HepG2 (cell line): ENCODE data around the gene EIF4EBP3. TPM values are rescaled to one million over a fixed set of nuclear protein-coding genes. Genes with fewer than 3 reads are reported as not detected.

Experiments
- ATAD3A ChIP-seq: sonication (generic); formaldehyde crosslinking; IDR thresholded peaks from 2 replicates; pipeline ENCODE4 v1.4.0; 2020; ENCODE audit warnings: missing genetic modification reagents
- FOXM1 ChIP-seq: sonication (generic); formaldehyde crosslinking; IDR thresholded peaks from 2 replicates; pipeline ENCODE4 v1.5.0; 2020; ENCODE audit warnings: missing genetic modification reagents
- HMG20A ChIP-seq: IDR thresholded peaks from 2 replicates; pipeline ENCODE4 v1.6.1; 2016; ENCODE audit warnings: borderline replicate concordance
- HNRNPL ChIP-seq: fragments of 200-400 bp; formaldehyde crosslinking; IDR thresholded peaks from 2 replicates; pipeline ENCODE4 v1.6.1; 2017; ENCODE audit warnings: mild to moderate bottlenecking, low read depth, low read length
- IRF2 ChIP-seq: IDR thresholded peaks from 2 replicates; pipeline ENCODE4 v1.6.1; 2018; ENCODE audit warnings: missing genetic modification reagents, missing compliant biosample characterization
- KDM2A ChIP-seq: sonication (generic); formaldehyde crosslinking; IDR thresholded peaks from 2 replicates; pipeline ENCODE4 v1.4.0; 2020; ENCODE audit warnings: low read depth, missing genetic modification reagents, borderline replicate concordance
- KLF13 ChIP-seq: sonication (generic); formaldehyde crosslinking; IDR thresholded peaks from 2 replicates; pipeline ENCODE4 v1.4.0; 2020; ENCODE audit warnings: mild to moderate bottlenecking, missing genetic modification reagents
- MAFG ChIP-seq: sonication (generic); formaldehyde crosslinking; IDR thresholded peaks from 2 replicates; pipeline ENCODE4 v1.5.1; 2020; ENCODE audit warnings: mild to moderate bottlenecking, missing genetic modification reagents
- MTF1 ChIP-seq: sonication (generic); formaldehyde crosslinking; IDR thresholded peaks from 2 replicates; pipeline ENCODE4 v1.5.0; 2020; ENCODE audit warnings: missing genetic modification reagents
- PPARG ChIP-seq: conservative IDR thresholded peaks from 2 replicates; pipeline ENCODE4 v1.6.1; 2016; ENCODE audit warnings: missing biosample characterization, missing genetic modification reagents
- RAD21 ChIP-seq: fragments of 450-650 bp; formaldehyde crosslinking; IDR thresholded peaks from 2 replicates; pipeline ENCODE4 v1.5.0; 2020; ENCODE audit warnings: mild to moderate bottlenecking
- RAD51 ChIP-seq: fragments of 450-650 bp; IDR thresholded peaks from 2 replicates; pipeline ENCODE4 v1.6.1; 2016; ENCODE audit warnings: borderline replicate concordance
- SAP130 ChIP-seq: IDR thresholded peaks from 2 replicates; pipeline ENCODE4 v1.6.1; 2016; ENCODE audit warnings: low read depth
- SP4 ChIP-seq: sonication (generic); formaldehyde crosslinking; IDR thresholded peaks from 2 replicates; pipeline ENCODE4 v1.8.1; 2023; ENCODE audit warnings: mild to moderate bottlenecking, missing genetic modification reagents
- SP5 ChIP-seq: IDR thresholded peaks from 2 replicates; pipeline ENCODE4 v1.6.1; 2016; ENCODE audit warnings: low read depth, borderline replicate concordance
- SSRP1 ChIP-seq: IDR thresholded peaks from 2 replicates; pipeline ENCODE4 v1.6.1; 2016; ENCODE audit warnings: control low read depth
- STAG1 ChIP-seq: sonication (generic); formaldehyde crosslinking; IDR thresholded peaks from 2 replicates; pipeline ENCODE4 v1.4.0; 2020; ENCODE audit warnings: missing genetic modification reagents
- ZBTB25 ChIP-seq: IDR thresholded peaks from 2 replicates; pipeline ENCODE4 v1.6.1; 2018; ENCODE audit warnings: missing genetic modification reagents
- ZBTB4 ChIP-seq: sonication (generic); formaldehyde crosslinking; IDR thresholded peaks from 2 replicates; pipeline ENCODE4 v1.4.0; 2020; ENCODE audit warnings: missing genetic modification reagents, mild to moderate bottlenecking, borderline replicate concordance
- ZNF12 ChIP-seq: sonication (generic); formaldehyde crosslinking; IDR thresholded peaks from 2 replicates; pipeline ENCODE4 v1.5.0; 2020; ENCODE audit warnings: missing genetic modification reagents
- ZNF510 ChIP-seq: sonication (generic); formaldehyde crosslinking; IDR thresholded peaks from 2 replicates; pipeline ENCODE4 v1.4.0; 2020; ENCODE audit warnings: low read depth, mild to moderate bottlenecking, missing genetic modification reagents
- ZNF580 ChIP-seq: IDR thresholded peaks from 2 replicates; pipeline ENCODE4 v1.6.1; 2016; ENCODE audit warnings: low read depth, borderline replicate concordance
- ZNF687 ChIP-seq: sonication (generic); formaldehyde crosslinking; IDR thresholded peaks from 2 replicates; pipeline ENCODE4 v1.5.1; 2020; ENCODE audit warnings: mild to moderate bottlenecking, missing genetic modification reagents, moderate library complexity
- ZNF746 ChIP-seq: sonication (generic); formaldehyde crosslinking; IDR thresholded peaks from 2 replicates; pipeline ENCODE4 v1.8.0; 2022; ENCODE audit warnings: mild to moderate bottlenecking, missing genetic modification reagents
- ZNF83 ChIP-seq: sonication (generic); formaldehyde crosslinking; IDR thresholded peaks from 2 replicates; pipeline ENCODE4 v1.4.0; 2020; ENCODE audit warnings: missing genetic modification reagents, mild to moderate bottlenecking, borderline replicate concordance
- ZSCAN9 ChIP-seq: IDR thresholded peaks from 2 replicates; pipeline ENCODE4 v1.6.1; 2016; ENCODE audit warnings: borderline replicate concordance
- polyA plus RNA-seq, 8 experiments: library from polyadenylated mRNA; depleted of rRNA in 3 of 8; stranded (reverse) in 7 of 8; unstranded in 1 of 8; fragments of >200 nt; fragmentation: Illumina TruSeq in 4 of 8; extraction: Trizol in 4 of 8; gene quantifications; 2 replicates each; pipeline versions ENCODE4 v1.2.1 to v1.2.3, GENCODE V29; 2011 to 2016; ENCODE audit warnings: low read depth in 4 of 8, missing spikeins in 1 of 8, mixed read lengths in 1 of 8; ENCODE audit not compliant: insufficient read depth in 1 of 8
- total RNA-seq, 5 experiments: library from RNA; depleted of rRNA; stranded (reverse); fragments of >200 nt; fragmentation: Illumina TruSeq; extraction: Trizol; gene quantifications; 2 replicates each; pipeline ENCODE4 v1.2.3, GENCODE V29; 2016; ENCODE audit warnings: low read depth in 1 of 5

Gene EIF4EBP3
- total and polyA plus RNA-seq, 2 of the 13 experiments (the other 11 are each of a cell fraction or from before 2014, with no cell fraction given) = 0.61 to 1.7 TPM

- TF ChIP-seq STAG1 (CRISPR knock-in tag) = peak; percentile 95
- TF ChIP-seq HNRNPL = no peak
- TF ChIP-seq MTF1 = no peak
- no peak for TF ChIP-seq MAFG
- no peak for TF ChIP-seq ATAD3A (CRISPR knock-in tag)
- no peak for TF ChIP-seq ZNF83 (CRISPR knock-in tag)
- TF ChIP-seq ZNF746 (CRISPR knock-in tag) = no peak
- TF ChIP-seq FOXM1 (CRISPR knock-in tag) = no peak
- peak; percentile 79 for TF ChIP-seq IRF2 (CRISPR knock-in tag)
- TF ChIP-seq PPARG = peak; percentile 67
- TF ChIP-seq SAP130 (CRISPR knock-in tag) = peak; percentile 68
- TF ChIP-seq ZSCAN9 = 0 out of 2 replicates have a peak, but pooled peaks have one; percentile 19
- no peak for TF ChIP-seq ZBTB4 (CRISPR knock-in tag)
- no peak; the same call in 1 of the 2 replicates for TF ChIP-seq SP4 (CRISPR knock-in tag)
- TF ChIP-seq RAD21 (CRISPR knock-in tag) = peak; percentile 87
- no peak for TF ChIP-seq ZNF12 (CRISPR knock-in tag)
- TF ChIP-seq ZNF510 (CRISPR knock-in tag) = no peak
- TF ChIP-seq ZBTB25 = 0 out of 2 replicates have a peak, but pooled peaks have one; percentile 19
- no peak for TF ChIP-seq RAD51
- TF ChIP-seq KLF13 (CRISPR knock-in tag) = no peak
- no peak for TF ChIP-seq ZNF580 (CRISPR knock-in tag)
- TF ChIP-seq ZNF687 (CRISPR knock-in tag) = peak; percentile 26
- TF ChIP-seq SP5 (CRISPR knock-in tag) = no peak
- TF ChIP-seq KDM2A = peak; percentile 53; the same call in 1 of the 2 replicates
- TF ChIP-seq HMG20A (CRISPR knock-in tag) = 0 out of 2 replicates have a peak, but pooled peaks have one; percentile 14
- TF ChIP-seq SSRP1 (CRISPR knock-in tag) = peak; percentile 85; the same call in 1 of the 2 replicates
These were observed 27.8 kb downstream of the EIF4EBP3 start (continued) for GRCh38 chr5:140575309-140575708.
